Right lobe of liver (tissue), 6 donors: ENCODE measurements around the gene CD63. TPM values are rescaled to one million over a fixed set of nuclear protein-coding genes. Genes with fewer than 3 reads are reported as not detected.

ENCODE experiments used
- ATAC-seq, 4 donors: fragments of 200-7000 bp; cut with Tn5 transposase; one replicate each; pipeline ENCODE4 v1.9.1; 2020; ENCODE audit warnings: mild to moderate bottlenecking in 4 of 4, moderate library complexity in 4 of 4
- DNase-seq, 3 donors: peaks; one replicate each; pipeline ENCODE4 v3.0.0-alpha.2; 2020
- H3K27ac ChIP-seq, 3 donors: fragments of 200-600 bp; one replicate each; pipeline ENCODE4 v1.8.0; 2022
- H3K27me3 ChIP-seq, 2 donors: fragments of 200-600 bp; one replicate each; pipeline ENCODE4 v1.8.0; 2022
- H3K36me3 ChIP-seq, 4 donors: fragments of 200-600 bp; sonication (generic) in 1 of 4; one replicate each; pipeline versions ENCODE4 v1.5.1 to v1.8.0; 2017 to 2022; ENCODE audit warnings: control low read depth in 1 of 4
- H3K4me1 ChIP-seq, 4 donors: fragments of 200-600 bp; sonication (generic) in 1 of 4; one replicate each; pipeline versions ENCODE4 v1.5.1 to v1.8.0; 2017 to 2022; ENCODE audit warnings: control low read depth in 1 of 4
- H3K4me3 ChIP-seq, 3 donors: fragments of 200-600 bp; one replicate each; pipeline ENCODE4 v1.8.0; 2022
- H3K9me3 ChIP-seq, 4 donors: fragments of 200-600 bp; sonication (generic) in 1 of 4; one replicate each; pipeline versions ENCODE4 v1.5.1 to v1.8.0; 2017 to 2022; ENCODE audit warnings: control low read depth in 1 of 4
- POLR2A ChIP-seq: fragments of 450-650 bp; IDR thresholded peaks from one replicate; pipeline ENCODE4 v1.6.1; 2017; ENCODE audit warnings: antibody characterized with exemption, mild to moderate bottlenecking
- WGBS: methylation state at CpG from one replicate; pipeline ENCODE4 v1.1.6; 2018; ENCODE audit warnings: low coverage, low lambda C conversion rate; ENCODE audit not compliant: insufficient coverage; ENCODE audit errors: missing lambda C conversion rate; 5-methylcytosine and 5-hydroxymethylcytosine counted together
- intact Hi-C, 2 donors: fragments of 100-400 bp; cut with DNase I; formaldehyde crosslinking; loops; one replicate each; pipeline versions ENCODE4 v1.11.2 to v1.14.1; 2022
- total RNA-seq, 6 experiments: library from RNA; depleted of rRNA in 2 of 6; stranded (reverse); fragments of >200 nt in 2 of 6; fragmentation: NEBNext Ultra II Directional in 3 of 6; extraction: Animal tissue kit (Norgen Biotek cat#: 25700) in 3 of 6; gene quantifications; one replicate each; pipeline versions ENCODE4 v1.1.0 to v1.2.4, GENCODE V29; 2016 to 2023
- TF ChIP-seq, protein P1 (sequence below), 4 donors: fragments of 200-600 bp in 3 of 4; fragments of 450-650 bp in 1 of 4; IDR thresholded peaks; one replicate each; pipeline versions ENCODE4 v1.5.1 to v1.8.0; 2016 to 2022; ENCODE audit warnings: antibody characterized with exemption in 4 of 4, mild to moderate bottlenecking in 2 of 4
- donor health status: DM: no; HTN: yes; CAD: no.
- donor health status: DM: no; HTN: no; CAD: no.
- donor health status: DM: no; HTN: no; CAD: no.
- donor health status: DM: no; HTN: yes; CAD: no.
- donor health status: DM: no; HTN: yes; CAD: no.

Gene CD63
- total RNA-seq, 6 experiments from 2014 or later = 213 to 556 (median 317) TPM

DNA sequence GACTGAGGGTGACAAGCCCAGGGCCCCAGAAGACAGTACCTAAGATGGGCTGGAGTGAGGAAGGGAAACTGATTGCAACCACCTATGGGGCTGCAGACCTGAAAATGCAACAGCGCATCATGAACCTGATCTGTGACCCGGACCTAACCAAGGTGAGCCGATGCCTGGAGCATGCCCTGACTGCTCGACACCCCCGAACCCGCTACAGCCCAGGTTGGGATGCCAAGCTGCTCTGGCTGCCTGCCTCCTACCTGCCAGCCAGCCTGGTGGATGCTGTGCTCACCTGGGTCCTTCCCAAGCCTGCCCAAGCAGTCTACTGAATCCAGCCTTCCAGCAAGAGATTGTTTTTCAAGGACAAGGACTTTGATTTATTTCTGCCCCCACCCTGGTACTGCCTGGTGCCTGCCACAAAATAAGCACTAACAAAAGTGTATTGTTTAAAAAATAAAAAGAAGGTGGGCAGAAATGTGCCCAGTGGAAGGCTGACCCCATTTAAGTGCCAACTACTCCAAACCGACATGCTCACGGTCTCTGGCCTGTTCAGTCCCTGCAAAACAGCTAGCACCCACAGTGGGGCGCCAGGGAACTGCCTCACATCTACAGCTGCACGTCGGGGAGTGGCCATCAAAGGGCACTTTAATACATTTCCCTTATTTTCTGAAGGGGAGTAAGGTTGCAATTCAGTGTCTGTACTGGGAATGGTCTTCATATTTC lies 4.4 kb downstream of the CD63 start:
- ATAC-seq = no peak
- intact Hi-C loops = loop anchor here in 1 of 2 donors (5.0 kb wide), 1 partner anchor 42 kb away; a partner anchor contains a TSS
- Histone ChIP-seq H3K27ac (no peak overlapping the region), H3K9me3 (no peaks in the 10 kb centered on the region), H3K27me3 (no peaks in the 10 kb centered on the region), H3K4me3 (no peak overlapping the region), H3K36me3 (peaks cover 0 to 23% (median 2%) of the 10 kb centered on the region in 4 donors), H3K4me1 (peaks cover 0 to 51% (median 11%) of the 10 kb centered on the region in 4 donors)
- 2% methylated on average over 5 of the region's 11 CpGs for WGBS
- TF ChIP-seq POLR2A = no peak
- TF ChIP-seq, protein P1, sequence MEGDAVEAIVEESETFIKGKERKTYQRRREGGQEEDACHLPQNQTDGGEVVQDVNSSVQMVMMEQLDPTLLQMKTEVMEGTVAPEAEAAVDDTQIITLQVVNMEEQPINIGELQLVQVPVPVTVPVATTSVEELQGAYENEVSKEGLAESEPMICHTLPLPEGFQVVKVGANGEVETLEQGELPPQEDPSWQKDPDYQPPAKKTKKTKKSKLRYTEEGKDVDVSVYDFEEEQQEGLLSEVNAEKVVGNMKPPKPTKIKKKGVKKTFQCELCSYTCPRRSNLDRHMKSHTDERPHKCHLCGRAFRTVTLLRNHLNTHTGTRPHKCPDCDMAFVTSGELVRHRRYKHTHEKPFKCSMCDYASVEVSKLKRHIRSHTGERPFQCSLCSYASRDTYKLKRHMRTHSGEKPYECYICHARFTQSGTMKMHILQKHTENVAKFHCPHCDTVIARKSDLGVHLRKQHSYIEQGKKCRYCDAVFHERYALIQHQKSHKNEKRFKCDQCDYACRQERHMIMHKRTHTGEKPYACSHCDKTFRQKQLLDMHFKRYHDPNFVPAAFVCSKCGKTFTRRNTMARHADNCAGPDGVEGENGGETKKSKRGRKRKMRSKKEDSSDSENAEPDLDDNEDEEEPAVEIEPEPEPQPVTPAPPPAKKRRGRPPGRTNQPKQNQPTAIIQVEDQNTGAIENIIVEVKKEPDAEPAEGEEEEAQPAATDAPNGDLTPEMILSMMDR (IDR thresholded peaks at IDR 0.05) = peak; percentile 51 to 61 (median 54)
- DNase-seq = peak in 2 of 3 donors; percentile 69 to 76

DNA sequence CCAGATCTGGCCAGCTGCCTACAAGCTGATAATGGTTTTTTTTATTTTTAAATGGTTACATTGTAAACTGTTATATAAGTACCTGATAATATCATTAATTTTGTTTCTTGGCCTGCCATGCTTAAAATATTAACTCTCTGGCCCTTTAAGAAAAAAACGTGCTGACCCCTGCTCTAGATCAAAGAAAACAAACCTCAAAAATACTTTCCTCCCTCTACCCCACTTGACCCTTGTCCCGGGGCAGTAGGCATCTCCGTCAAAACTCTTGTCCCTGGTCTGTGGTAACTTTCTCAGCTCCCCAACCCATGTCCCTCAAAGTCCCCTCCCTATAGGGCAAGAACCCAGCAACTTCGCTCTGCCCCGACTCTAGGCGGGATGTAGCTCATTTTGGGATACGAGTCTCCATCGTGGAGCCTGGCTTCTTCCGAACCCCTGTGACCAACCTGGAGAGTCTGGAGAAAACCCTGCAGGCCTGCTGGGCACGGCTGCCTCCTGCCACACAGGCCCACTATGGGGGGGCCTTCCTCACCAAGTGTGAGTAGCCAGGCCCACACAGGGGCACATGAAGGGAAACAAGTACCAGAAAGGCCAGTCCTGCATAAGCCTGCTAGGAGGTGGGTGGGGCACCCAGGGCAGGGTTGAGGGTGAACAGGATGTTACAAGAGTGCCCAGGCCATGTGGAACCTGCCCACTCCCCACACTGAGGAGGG lies 5.1 kb downstream of the CD63 start:
- Histone ChIP-seq H3K4me3 (no peak overlapping the region), H3K27me3 (no peaks in the 10 kb centered on the region), H3K9me3 (no peaks in the 10 kb centered on the region), H3K36me3 (peaks cover 0 to 23% (median 2%) of the 10 kb centered on the region in 4 donors), H3K4me1 (peaks cover 0 to 56% (median 15%) of the 10 kb centered on the region in 4 donors), H3K27ac (no peak overlapping the region)
- WGBS = 34% methylated on average over 8 of the region's 10 CpGs
- no peak for ATAC-seq
- DNase-seq = no peak
- intact Hi-C loops = loop anchor here in 1 of 2 donors (5.0 kb wide), 1 partner anchor 41 kb away; a partner anchor contains a TSS
- no peak for TF ChIP-seq POLR2A

DNA sequence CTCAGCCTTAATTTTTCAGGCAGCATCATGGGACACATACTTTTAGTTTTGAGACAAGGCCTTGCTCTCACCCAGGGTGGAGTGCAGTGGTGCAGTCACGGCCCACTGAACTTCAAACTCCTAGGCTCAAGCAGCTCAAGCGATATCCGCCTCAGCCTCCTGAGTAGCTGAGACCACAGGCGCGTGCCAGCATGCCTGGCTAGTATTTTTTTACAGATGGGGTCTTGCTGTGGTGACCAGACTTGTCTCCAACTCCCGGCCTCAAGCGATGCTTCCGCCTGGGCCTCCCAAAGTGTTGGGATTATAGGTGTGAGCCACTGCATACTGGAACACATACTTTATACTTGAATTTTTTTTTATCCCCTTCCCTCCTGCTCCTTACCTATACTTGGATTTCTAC lies 5.9 kb downstream of the CD63 start:
- no peak for DNase-seq

DNA sequence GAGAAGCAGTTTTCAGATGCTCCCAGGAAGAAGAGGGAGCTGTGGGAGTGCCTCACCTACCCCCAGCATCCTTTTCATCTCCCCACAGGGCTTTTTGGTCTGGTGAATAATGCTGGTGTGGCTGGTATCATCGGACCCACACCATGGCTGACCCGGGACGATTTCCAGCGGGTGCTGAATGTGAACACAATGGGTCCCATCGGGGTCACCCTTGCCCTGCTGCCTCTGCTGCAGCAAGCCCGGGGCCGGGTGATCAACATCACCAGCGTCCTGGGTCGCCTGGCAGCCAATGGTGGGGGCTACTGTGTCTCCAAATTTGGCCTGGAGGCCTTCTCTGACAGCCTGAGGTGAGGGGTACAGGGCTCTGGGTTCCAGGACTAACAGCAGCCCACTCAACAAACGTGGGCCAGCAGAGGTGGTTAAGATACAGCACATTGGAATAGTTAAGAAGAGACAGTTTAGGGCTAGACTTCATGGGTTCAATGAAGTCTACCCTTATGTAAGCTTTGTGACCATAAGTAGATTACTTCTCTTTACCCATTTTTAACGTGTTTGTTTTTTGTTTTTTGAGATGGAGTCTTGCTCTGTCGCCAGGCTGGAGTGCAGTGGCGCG lies 7.1 kb downstream of the CD63 start:
- 56% methylated on average over 9 of the region's 14 CpGs for WGBS
- Histone ChIP-seq H3K36me3 (peaks cover 0 to 22% (median 2%) of the 10 kb centered on the region in 4 donors), H3K4me3 (peak overlapping the region in 1 of 3 donors; percentile 52), H3K27ac (peak overlapping the region in 1 of 3 donors; percentile 24), H3K4me1 (peaks cover 0 to 54% (median 12%) of the 10 kb centered on the region in 4 donors), H3K27me3 (no peaks in the 10 kb centered on the region), H3K9me3 (no peaks in the 10 kb centered on the region)
- no peak for DNase-seq
- ATAC-seq = no peak
- intact Hi-C loops = loop anchor here in 1 of 2 donors (5.0 kb wide), 1 partner anchor 39 kb away; a partner anchor contains a TSS
- TF ChIP-seq, protein P1 (IDR thresholded peaks at IDR 0.05) = no peak
- TF ChIP-seq POLR2A = no peak

More for the DNA sequence above, 5.9 kb downstream of the CD63 start:
- H3K27ac ChIP-seq = no peak overlapping the region
- peaks cover 0 to 23% (median 2%) of the 10 kb centered on the region in 4 donors for H3K36me3 ChIP-seq
- H3K4me1 ChIP-seq = peaks cover 0 to 56% (median 15%) of the 10 kb centered on the region in 4 donors
- no peaks in the 10 kb centered on the region for H3K9me3 ChIP-seq
- no peak overlapping the region for H3K4me3 ChIP-seq
- WGBS = 100% methylated on average over 1 of the region's 8 CpGs
- ATAC-seq = no peak
- intact Hi-C loops = loop anchor here in 1 of 2 donors (5.0 kb wide), 1 partner anchor 41 kb away; a partner anchor contains a TSS
- no peaks in the 10 kb centered on the region for H3K27me3 ChIP-seq
- TF ChIP-seq POLR2A = no peak
- TF ChIP-seq, protein P1 (IDR thresholded peaks at IDR 0.05) = no peak
